ENCODE measurements around the gene ABCA4. TPM values are rescaled to one million over a fixed set of nuclear protein-coding genes. Genes with fewer than 3 reads are reported as not detected.

The ABCA4 gene
- total RNA-seq, 1 experiment from 2014 or later, result 0.22 TPM

GRCh38 chr1:94142583-94142982 lies 21.6 kb upstream of the ABCA4 start:
- Histone ChIP-seq H3K79me2 (ENCODE audit: insufficient read depth, low read length) (no peaks in the 10 kb centered on the region), H2AFZ (ENCODE audit: low read depth, low read length, poor library complexity, severe bottlenecking) (no peak overlapping the region), H3K27ac (ENCODE audit: low read depth, low read length) (no peak overlapping the region), H3K9ac (ENCODE audit: low read length) (no peak overlapping the region), H3K9me3 (ENCODE audit: control insufficient read depth in 1 of 2, insufficient read depth in 1 of 2, low read depth in 1 of 2, low read length in 2 of 2) (no peaks in the 10 kb centered on the region), H4K20me1 (ENCODE audit: insufficient read depth) (no peaks in the 10 kb centered on the region), H3K36me3 (ENCODE audit: control insufficient read depth in 1 of 2, insufficient read depth in 2 of 2, low read length in 2 of 2) (no peaks in the 10 kb centered on the region), H3K4me3 (replicated peaks in 1 of 2; ENCODE audit: low read depth in 1 of 2, low read length in 2 of 2) (no peak overlapping the region), H3K27me3 (ENCODE audit: insufficient read depth, low read length) (no peaks in the 10 kb centered on the region), H3K4me2 (ENCODE audit: low read length) (no peak overlapping the region), H3K4me1 (ENCODE audit: control insufficient read depth in 1 of 2, insufficient read depth in 2 of 2, low read length in 2 of 2) (peaks cover 0 to 3% of the 10 kb centered on the region in 2 experiments; a peak in 1 of 4 replicates), H3K9me2 (ENCODE audit: insufficient read depth) (no peaks in the 10 kb centered on the region)
- intact Hi-C loops (cut with micrococcal nuclease), result no loop called here
- CTCF ChIA-PET, result interaction anchor here (1.8 kb wide), 1 partner anchor 80 kb away, joined by 3 read pairs; no protein-coding TSS in a partner anchor
- RAD21 ChIA-PET (ENCODE audit: low non-redundant PET in 1 of 2, low total read pairs in 2 of 2, uncharacterized antibody in 2 of 2, unreplicated experiment in 2 of 2), result interaction anchor here in 1 of 2 experiments (0.5 kb wide), 1 partner anchor 11 kb away, joined by 3 read pairs; no protein-coding TSS in a partner anchor
- DNase-seq (ENCODE audit: low read depth, low spot score) (no peak), ATAC-seq (no peak)
- BruUV-seq (replicated peaks), result no TSS peak
- TF ChIP-seq CTCF (IDR thresholded peaks at IDR 0.05 in 2 of 3, conservative IDR thresholded peaks at IDR 0.05 in 1 of 3; ENCODE audit: borderline replicate concordance in 1 of 3, insufficient read depth in 1 of 3, low read depth in 2 of 3, low read length in 2 of 3), result no peak
- POLR2A ChIA-PET, result no interaction called here

GRCh38 chr1:94142022-94142421 lies 21.1 kb upstream of the ABCA4 start:
- Histone ChIP-seq H3K27ac (ENCODE audit: low read depth, low read length) (no peak overlapping the region), H3K9me3 (ENCODE audit: control insufficient read depth in 1 of 2, insufficient read depth in 1 of 2, low read depth in 1 of 2, low read length in 2 of 2) (no peaks in the 10 kb centered on the region), H3K4me1 (ENCODE audit: control insufficient read depth in 1 of 2, insufficient read depth in 2 of 2, low read length in 2 of 2) (peaks cover 0 to 3% of the 10 kb centered on the region in 2 experiments; a peak in 1 of 4 replicates), H3K4me2 (ENCODE audit: low read length) (no peak overlapping the region), H3K9me2 (ENCODE audit: insufficient read depth) (no peaks in the 10 kb centered on the region), H3K36me3 (ENCODE audit: control insufficient read depth in 1 of 2, insufficient read depth in 2 of 2, low read length in 2 of 2) (no peaks in the 10 kb centered on the region), H3K4me3 (replicated peaks in 1 of 2; ENCODE audit: low read depth in 1 of 2, low read length in 2 of 2) (no peak overlapping the region), H2AFZ (ENCODE audit: low read depth, low read length, poor library complexity, severe bottlenecking) (no peak overlapping the region), H3K27me3 (ENCODE audit: insufficient read depth, low read length) (no peaks in the 10 kb centered on the region), H3K9ac (ENCODE audit: low read length) (no peak overlapping the region), H4K20me1 (ENCODE audit: insufficient read depth) (no peaks in the 10 kb centered on the region), H3K79me2 (ENCODE audit: insufficient read depth, low read length) (no peaks in the 10 kb centered on the region)
- ChIA-PET CTCF (interaction anchor here (1.8 kb wide), 1 partner anchor 79 kb away, joined by 3 read pairs; no protein-coding TSS in a partner anchor), POLR2A (no interaction called here), RAD21 (ENCODE audit: low non-redundant PET in 1 of 2, low total read pairs in 2 of 2, uncharacterized antibody in 2 of 2, unreplicated experiment in 2 of 2) (interaction anchor here in 1 of 2 experiments (0.5 kb wide), 1 partner anchor 12 kb away, joined by 3 read pairs; no protein-coding TSS in a partner anchor)
- intact Hi-C loops (cut with micrococcal nuclease), result no loop called here
- ATAC-seq, result no peak
- no peak for DNase-seq (ENCODE audit: low read depth, low spot score)
- BruUV-seq (replicated peaks), result no TSS peak
- no peak for TF ChIP-seq SP1 (IDR thresholded peaks at IDR 0.05; ENCODE audit: low read depth)
- no peak for TF ChIP-seq EZH2phosphoT487 (IDR thresholded peaks at IDR 0.05; ENCODE audit: borderline replicate concordance)
- TF ChIP-seq ATF3 (IDR thresholded peaks at IDR 0.05), result no peak
- TF ChIP-seq ZBTB33 (IDR thresholded peaks at IDR 0.05; ENCODE audit: extremely low read depth, insufficient replicate concordance, low read length), result no peak
- no peak for TF ChIP-seq POLR2AphosphoS5 (IDR thresholded peaks at IDR 0.05; ENCODE audit: low read depth, low read length)
- no peak for TF ChIP-seq SIN3A (IDR thresholded peaks at IDR 0.05; ENCODE audit: low read depth)
- TF ChIP-seq JUND (IDR thresholded peaks at IDR 0.05), result no peak
- no peak for TF ChIP-seq CEBPB (IDR thresholded peaks at IDR 0.05; ENCODE audit: low read depth)
- TF ChIP-seq CTCF (IDR thresholded peaks at IDR 0.05 in 2 of 3, conservative IDR thresholded peaks at IDR 0.05 in 1 of 3; ENCODE audit: borderline replicate concordance in 1 of 3, insufficient read depth in 1 of 3, low read depth in 2 of 3, low read length in 2 of 3), result no peak
- TF ChIP-seq ZFX (IDR thresholded peaks at IDR 0.05), result no peak
- TF ChIP-seq TCF7L2 (IDR thresholded peaks at IDR 0.05; ENCODE audit: borderline replicate concordance, extremely low read depth, insufficient read depth, insufficient read length), result no peak
- TF ChIP-seq EGR1 (IDR thresholded peaks at IDR 0.05; ENCODE audit: low read depth), result no peak
- TF ChIP-seq EZH2 (IDR thresholded peaks at IDR 0.05), result no peak
